ENCODE measurements around the gene GPR156. TPM values are rescaled to one million over a fixed set of nuclear protein-coding genes. Genes with fewer than 3 reads are reported as not detected.
A peak's percentile ranks its signal among the peaks of the same experiment; 100 is the strongest.

Gene GPR156
- total RNA-seq, 1 experiment from 2014 or later, result 2.8 TPM

GRCh38 chr3:120172070-120172469 lies 113.0 kb downstream of the GPR156 start:
- ChIA-PET CTCF (no interaction called here), POLR2A (ENCODE audit: unreplicated experiment) (no interaction called here)
- intact Hi-C loops (cut with micrococcal nuclease; ENCODE audit: unreplicated experiment), result no loop called here
- no peak overlapping the region for H3K4me3 ChIP-seq
- H3F3A ChIP-seq (ENCODE audit: insufficient read depth, low read depth), result peaks cover 5% of the 10 kb centered on the region
- no peak for DNase-seq
- no TSS peak for BruUV-seq (replicated peaks)
- TF ChIP-seq CTCF (conservative IDR thresholded peaks at IDR 0.05) (no peak), EZH2 (IDR thresholded peaks at IDR 0.05; ENCODE audit: low read depth) (no peak)
- H3K9me3 ChIP-seq (ENCODE audit: insufficient read depth, low read depth), result no peaks in the 10 kb centered on the region
- H3K27ac ChIP-seq, result no peak overlapping the region
- no peak overlapping the region for H2AFZ ChIP-seq
- no peaks in the 10 kb centered on the region for H3K79me2 ChIP-seq (ENCODE audit: low read depth)
- peaks cover 31% of the 10 kb centered on the region for H3K4me1 ChIP-seq (replicated peaks; ENCODE audit: insufficient read depth)
- no peak overlapping the region for H3K4me2 ChIP-seq
- H3K36me3 ChIP-seq (ENCODE audit: low read depth), result no peaks in the 10 kb centered on the region
- no peaks in the 10 kb centered on the region for H3K27me3 ChIP-seq (ENCODE audit: insufficient read depth, low read depth)
- H4K20me1 ChIP-seq (ENCODE audit: insufficient read depth), result no peaks in the 10 kb centered on the region
- H3K9me2 ChIP-seq (ENCODE audit: insufficient read depth), result no peaks in the 10 kb centered on the region

GRCh38 chr3:120171134-120171873 lies 113.7 kb downstream of the GPR156 start:
- Histone ChIP-seq H3K9me3 (ENCODE audit: insufficient read depth, low read depth) (no peaks in the 10 kb centered on the region), H3K4me1 (replicated peaks; ENCODE audit: insufficient read depth) (peaks cover 25% of the 10 kb centered on the region), H3K36me3 (ENCODE audit: low read depth) (no peaks in the 10 kb centered on the region), H3K27me3 (ENCODE audit: insufficient read depth, low read depth) (no peaks in the 10 kb centered on the region), H2AFZ (no peak overlapping the region), H3K9me2 (ENCODE audit: insufficient read depth) (no peaks in the 10 kb centered on the region), H3F3A (ENCODE audit: insufficient read depth, low read depth) (peaks cover 5% of the 10 kb centered on the region; the same call in 1 of the 2 replicates), H4K20me1 (ENCODE audit: insufficient read depth) (no peaks in the 10 kb centered on the region), H3K4me3 (no peak overlapping the region), H3K4me2 (no peak overlapping the region), H3K79me2 (ENCODE audit: low read depth) (no peaks in the 10 kb centered on the region), H3K27ac (peak overlapping the region; percentile 70)
- ChIA-PET CTCF (interaction anchor here (0.8 kb wide), 1 partner anchor 76 kb away, joined by 6 read pairs; no protein-coding TSS in a partner anchor), POLR2A (ENCODE audit: unreplicated experiment) (interaction anchor here (1.1 kb wide), 1 partner anchor 76 kb away, joined by 16 read pairs; no protein-coding TSS in a partner anchor)
- BruUV-seq (replicated peaks), result no TSS peak
- intact Hi-C loops (cut with micrococcal nuclease; ENCODE audit: unreplicated experiment), result no loop called here
- no peak for DNase-seq
- TF ChIP-seq EZH2 (IDR thresholded peaks at IDR 0.05; ENCODE audit: low read depth), result no peak
- no peak for TF ChIP-seq CTCF (conservative IDR thresholded peaks at IDR 0.05)

GRCh38 chr3:120170223-120170622 lies 114.8 kb downstream of the GPR156 start:
- CTCF ChIA-PET, result interaction anchor here (0.8 kb wide), 1 partner anchor 75 kb away, joined by 6 read pairs; no protein-coding TSS in a partner anchor
- peak overlapping the region; percentile 53 for H3K4me2 ChIP-seq
- H3K27ac ChIP-seq, result peak overlapping the region; percentile 70

More at GRCh38 chr3:120170223-120170622, 114.8 kb downstream of the GPR156 start:
- peaks cover 5% of the 10 kb centered on the region; the same call in 1 of the 2 replicates for H3F3A ChIP-seq (ENCODE audit: insufficient read depth, low read depth)
- H2AFZ ChIP-seq, result no peak overlapping the region; the same call in 1 of the 2 replicates
- H3K79me2 ChIP-seq (ENCODE audit: low read depth), result no peaks in the 10 kb centered on the region
- no peak for TF ChIP-seq CTCF (conservative IDR thresholded peaks at IDR 0.05)
- TF ChIP-seq EZH2 (IDR thresholded peaks at IDR 0.05; ENCODE audit: low read depth), result no peak
- DNase-seq, result peak; percentile 73 to 88
- no peaks in the 10 kb centered on the region for H4K20me1 ChIP-seq (ENCODE audit: insufficient read depth)
- POLR2A ChIA-PET (ENCODE audit: unreplicated experiment), result interaction anchor here (0.7 to 1.1 kb wide), 2 partner anchors 75 to 625 kb away, joined by 3 to 16 read pairs; no protein-coding TSS in a partner anchor
- no peaks in the 10 kb centered on the region for H3K9me2 ChIP-seq (ENCODE audit: insufficient read depth)
- no peaks in the 10 kb centered on the region for H3K27me3 ChIP-seq (ENCODE audit: insufficient read depth, low read depth)
- BruUV-seq (replicated peaks), result no TSS peak
- H3K4me3 ChIP-seq, result no peak overlapping the region
- intact Hi-C loops (cut with micrococcal nuclease; ENCODE audit: unreplicated experiment), result no loop called here
- no peaks in the 10 kb centered on the region for H3K36me3 ChIP-seq (ENCODE audit: low read depth)
- H3K4me1 ChIP-seq (replicated peaks; ENCODE audit: insufficient read depth), result peaks cover 25% of the 10 kb centered on the region
- H3K9me3 ChIP-seq (ENCODE audit: insufficient read depth, low read depth), result no peaks in the 10 kb centered on the region

All from PC-9 (cell line).